Measurements from ENCODE around the gene RBFOX2. TPM values are rescaled to one million over a fixed set of nuclear protein-coding genes. Genes with fewer than 3 reads are reported as not detected.

Gene RBFOX2
- total and polyA plus RNA-seq, 2 of the 8 experiments (the other 6 are each of a cell fraction or from before 2014, with no cell fraction given), result 121 to 122 TPM

GRCh38 chr22:35892192-35892591 is 136.4 kb downstream of the RBFOX2 start:
- Histone ChIP-seq H2AFZ (ENCODE audit: low read length) (no peak overlapping the region), H3K23ac (ENCODE audit: insufficient read length) (no peak overlapping the region), H4K91ac (replicated peaks; ENCODE audit: insufficient read length, low read length) (no peak overlapping the region), H2AK5ac (ENCODE audit: low read depth, low read length) (no peak overlapping the region), H2BK120ac (replicated peaks; ENCODE audit: low read depth, low read length) (no peak overlapping the region), H3K27me3 (replicated peaks in 1 of 4; ENCODE audit: control insufficient read depth in 3 of 4, extremely low read depth in 1 of 4, insufficient read depth in 3 of 4, low read length in 3 of 4) (no peaks in the 10 kb centered on the region), H2BK20ac (ENCODE audit: low read length) (no peak overlapping the region), H3K9me3 (ENCODE audit: insufficient read depth in 2 of 2, low read depth in 1 of 2, low read length in 1 of 2) (no peaks in the 10 kb centered on the region), H3K27ac (ENCODE audit: low read depth, low read length) (no peak overlapping the region), H4K8ac (ENCODE audit: extremely low read depth, insufficient read depth, low read length) (no peak overlapping the region), H3K4me1 (replicated peaks in 1 of 4; ENCODE audit: control insufficient read depth in 3 of 4, insufficient read depth in 4 of 4, low read length in 3 of 4) (peaks cover 2 to 22% (median 7%) of the 10 kb centered on the region in 4 experiments; a peak in 4 of 7 replicates), H4K20me1 (replicated peaks in 1 of 2; ENCODE audit: control insufficient read depth in 1 of 2, insufficient read depth in 2 of 2, low read length in 2 of 2) (peaks cover 0 to under 1% of the 10 kb centered on the region in 2 experiments), H2BK5ac (ENCODE audit: low read depth, low read length) (no peak overlapping the region), H3K4ac (replicated peaks; ENCODE audit: insufficient read length, low read depth, low read length) (no peak overlapping the region), H3K79me1 (ENCODE audit: low read depth, low read length) (0 out of 2 replicates have a peak, but pooled peaks cover 8% of the 10 kb centered on the region), H4K5ac (ENCODE audit: insufficient read length, low read depth, low read length) (no peak overlapping the region), H3K56ac (replicated peaks; ENCODE audit: insufficient read length, low read depth, low read length) (no peak overlapping the region), H3K23me2 (ENCODE audit: low read depth, low read length) (no peaks in the 10 kb centered on the region), H3K36me3 (ENCODE audit: control insufficient read depth in 2 of 4, insufficient read depth in 4 of 4, low read length in 3 of 4) (no peaks in the 10 kb centered on the region), H3K18ac (ENCODE audit: extremely low read depth, low read length) (no peak overlapping the region), H3K9ac (replicated peaks in 1 of 4; ENCODE audit: extremely low read depth in 1 of 4, low read depth in 3 of 4, low read length in 3 of 4) (no peak overlapping the region), H3K79me2 (ENCODE audit: control insufficient read depth in 1 of 2, insufficient read depth in 2 of 2, low read length in 2 of 2) (peaks cover 0 to 67% of the 10 kb centered on the region in 2 experiments; a peak in 2 of 4 replicates), H2BK15ac (ENCODE audit: low read length) (no peak overlapping the region), H3K4me2 (ENCODE audit: insufficient read depth in 1 of 2, low read depth in 2 of 2, low read length in 2 of 2) (no peak overlapping the region), H2BK12ac (ENCODE audit: low read depth, low read length) (no peak overlapping the region), H3K4me3 (ENCODE audit: extremely low read depth in 1 of 4, insufficient read depth in 2 of 4, low read depth in 3 of 4, low read length in 4 of 4) (no peak overlapping the region), H3K14ac (ENCODE audit: insufficient read length) (no peak overlapping the region)
- DNase-seq (ENCODE audit: low read depth in 1 of 2, low spot score in 2 of 2), result no peak
- 78% methylated on average over 4 of the region's 4 CpGs; no CpG with 5 or more reads in 1 of the 2 experiments for WGBS, 2 experiments (ENCODE audit: extremely low coverage in 1 of 2, insufficient coverage in 1 of 2, insufficient read length in 1 of 2, insufficient replicate concordance in 2 of 2, low coverage in 1 of 2, low lambda C conversion rate in 2 of 2, missing lambda C conversion rate in 1 of 2)
- FAIRE-seq, result no peak
- CTCF ChIA-PET (ENCODE audit: partially characterized antibody), result interaction anchor here (0.6 to 1.3 kb wide), 3 partner anchors 18 to 266 kb away, joined by 3 to 6 read pairs (median 4); no protein-coding TSS in a partner anchor
- POLR2A ChIA-PET (ENCODE audit: partially characterized antibody), result interaction anchor here (0.7 kb wide), 1 partner anchor 19 kb away, joined by 3 read pairs; no protein-coding TSS in a partner anchor
- no peak for TF ChIP-seq FOSL1 (IDR thresholded peaks at IDR 0.05; ENCODE audit: insufficient read depth, low read depth, low read length)
- TF ChIP-seq YY1 (IDR thresholded peaks at IDR 0.05; ENCODE audit: low read depth, low read length), result no peak
- no peak for TF ChIP-seq TAF1 (IDR thresholded peaks at IDR 0.05; ENCODE audit: low read depth, low read length)
- no peak for TF ChIP-seq KDM5A (IDR thresholded peaks at IDR 0.05; ENCODE audit: low read length)
- no peak for TF ChIP-seq EGR1 (IDR thresholded peaks at IDR 0.05; ENCODE audit: borderline replicate concordance, low read depth, low read length)
- TF ChIP-seq SIRT6 (IDR thresholded peaks at IDR 0.05; ENCODE audit: low read length), result no peak
- no peak for TF ChIP-seq HDAC6 (IDR thresholded peaks at IDR 0.05; ENCODE audit: low read depth, low read length)
- TF ChIP-seq KDM1A (IDR thresholded peaks at IDR 0.05; ENCODE audit: borderline replicate concordance, low read length), result no peak
- no peak for TF ChIP-seq KDM4A (IDR thresholded peaks at IDR 0.05; ENCODE audit: low read depth, low read length, severe bottlenecking)
- no peak for TF ChIP-seq USF2 (IDR thresholded peaks at IDR 0.05; ENCODE audit: low read length)
- TF ChIP-seq CTCF (IDR thresholded peaks at IDR 0.05; ENCODE audit: control extremely low read depth in 1 of 3, insufficient read depth in 1 of 3, low read depth in 1 of 3, low read length in 3 of 3), result no peak

Data from H1 (cell line).